ENCODE measurements around the gene SPDYE9. TPM values are rescaled to one million over a fixed set of nuclear protein-coding genes. Genes with fewer than 3 reads are reported as not detected.
"Not testable (repeated sequence)": the region's sequence is repeated elsewhere in the genome, so short reads cannot be mapped to it uniquely, and the experiment has no call there.

SPDYE9 gene, protein sequence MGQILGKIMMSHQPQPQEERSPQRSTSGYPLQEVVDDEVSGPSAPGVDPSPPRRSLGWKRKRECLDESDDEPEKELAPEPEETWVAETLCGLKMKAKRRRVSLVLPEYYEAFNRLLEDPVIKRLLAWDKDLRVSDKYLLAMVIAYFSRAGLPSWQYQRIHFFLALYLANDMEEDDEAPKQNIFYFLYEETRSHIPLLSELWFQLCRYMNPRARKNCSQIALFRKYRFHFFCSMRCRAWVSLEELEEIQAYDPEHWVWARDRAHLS
- not detected for total RNA-seq
- long read RNA-seq, donor 1, partial matches to known transcripts: 0 of 5 reads
- long read RNA-seq, donor 1, other reads (novel, unspliced or antisense): 5 of 5 reads
- long read RNA-seq, donor 2: 0 reads

DNA sequence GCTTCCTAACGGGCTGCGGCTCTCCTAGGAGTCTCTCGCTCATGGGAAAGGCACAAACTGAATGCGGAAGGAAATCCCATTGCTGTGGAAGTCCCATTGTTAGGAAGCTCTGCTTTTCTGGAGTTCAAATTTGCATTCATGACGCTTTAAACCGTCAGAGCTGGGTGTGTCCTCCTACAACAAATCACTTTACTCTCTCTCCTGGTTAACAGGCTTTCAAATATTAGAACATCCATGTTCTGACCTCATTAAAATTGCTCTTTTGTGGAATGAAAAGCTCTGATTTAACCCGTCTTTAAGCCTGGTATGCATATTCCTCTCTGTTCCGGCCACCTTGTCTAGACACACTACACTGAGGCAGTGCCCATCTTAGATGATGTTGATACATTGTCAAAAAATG is at the start of gene SPDYE9:
TSS of gene SPDYE9 (minus strand) at position 101 of the 400 bp plus-strand sequence. CDS start 1,800 bp downstream, outside the sequence.
- DNase-seq (ENCODE audit: low spot score); intact Hi-C loops (cut with DNase I): not testable (repeated sequence)

DNA sequence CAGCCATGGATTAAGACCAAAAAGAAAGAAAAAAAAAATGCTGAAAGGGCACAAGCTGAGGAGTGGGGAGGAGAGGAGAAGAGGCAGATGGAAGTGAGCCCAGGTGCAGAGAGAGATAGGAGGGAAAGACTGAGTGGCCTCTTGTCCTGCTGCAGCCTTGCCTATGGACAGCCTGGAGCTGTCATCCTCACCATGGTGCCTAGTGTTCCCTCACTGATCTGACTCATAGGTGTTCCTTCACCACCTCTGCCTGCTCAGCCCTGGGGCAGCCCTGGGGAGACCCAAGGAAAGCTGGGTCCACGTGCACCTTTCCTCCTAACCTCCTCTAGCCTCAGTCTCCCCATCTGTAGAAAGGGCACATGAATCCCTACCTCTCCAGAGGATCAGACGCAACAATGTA is 49.0 kb upstream of the SPDYE9 start:
- intact Hi-C loops (cut with DNase I); DNase-seq (ENCODE audit: low spot score): not testable (repeated sequence)

DNA sequence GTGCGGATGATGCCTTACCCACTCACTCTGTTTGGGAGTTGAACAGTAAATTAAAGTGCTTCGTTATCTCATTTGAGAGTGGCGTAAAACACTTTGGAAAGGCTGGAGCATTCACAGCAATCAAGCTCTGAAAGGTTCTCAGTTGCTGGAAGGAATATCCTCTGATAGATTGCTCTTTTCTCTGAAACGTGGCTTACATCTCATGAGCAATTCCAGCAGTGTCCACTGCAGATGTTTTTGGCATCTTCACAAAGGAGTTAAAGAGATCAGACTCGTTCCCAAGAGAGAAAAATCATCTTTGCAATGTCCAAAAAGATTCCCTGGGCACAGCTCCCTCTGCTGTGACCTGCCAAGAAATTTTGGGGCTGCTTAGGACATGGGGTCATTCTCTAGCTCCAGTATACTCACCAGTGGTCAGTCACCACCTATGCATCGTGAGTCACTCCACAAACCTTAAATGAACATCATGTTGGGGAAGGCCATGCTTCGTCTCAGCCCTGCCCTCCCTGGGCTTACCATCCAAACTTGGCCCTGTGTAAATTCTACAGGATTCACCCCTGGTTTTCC is 46.9 kb upstream of the SPDYE9 start:
- intact Hi-C loops (cut with DNase I); DNase-seq (ENCODE audit: low spot score): not testable (repeated sequence)

DNA sequence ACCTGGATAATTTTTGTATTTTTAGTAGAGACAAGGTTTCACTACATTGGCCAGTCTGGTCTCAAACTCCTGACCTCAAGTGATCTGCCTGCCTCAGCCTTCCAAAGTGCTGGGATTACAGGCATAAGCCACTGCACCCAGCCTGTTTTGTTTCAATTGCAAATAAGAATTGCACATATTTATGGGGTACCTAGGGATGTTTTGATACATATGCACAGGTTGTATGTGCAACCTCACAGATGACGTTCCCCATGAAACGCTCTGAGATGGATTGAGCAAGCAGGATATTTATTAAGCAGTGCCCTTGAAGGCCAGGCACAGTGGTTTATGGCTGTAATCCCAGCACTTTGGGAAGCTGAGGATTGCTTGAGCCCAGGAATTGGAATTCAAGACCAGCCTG is 44.8 kb upstream of the SPDYE9 start:
- intact Hi-C loops (cut with DNase I); DNase-seq (ENCODE audit: low spot score): not testable (repeated sequence)

DNA sequence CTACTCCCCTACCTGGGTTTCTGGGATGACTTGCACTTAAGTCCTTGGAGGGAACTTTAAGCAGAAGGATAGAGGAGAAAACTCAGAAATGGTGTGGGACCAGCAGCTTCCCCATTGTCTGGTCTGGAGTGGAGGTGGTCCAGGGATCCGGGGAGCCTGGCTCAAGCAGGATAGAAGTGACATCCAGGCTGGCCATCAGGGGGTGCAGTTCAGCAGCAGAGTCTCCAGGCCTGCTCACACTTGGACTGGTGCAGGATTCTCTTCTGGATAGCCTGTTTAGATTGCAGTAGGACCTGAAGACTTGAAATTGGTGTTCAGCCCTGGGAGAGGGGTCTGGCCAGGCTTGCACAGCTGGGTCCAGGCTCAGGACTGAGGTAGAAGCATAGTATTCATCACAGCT is 38.3 kb upstream of the SPDYE9 start:
- intact Hi-C loops (cut with DNase I): not testable (repeated sequence)

DNA sequence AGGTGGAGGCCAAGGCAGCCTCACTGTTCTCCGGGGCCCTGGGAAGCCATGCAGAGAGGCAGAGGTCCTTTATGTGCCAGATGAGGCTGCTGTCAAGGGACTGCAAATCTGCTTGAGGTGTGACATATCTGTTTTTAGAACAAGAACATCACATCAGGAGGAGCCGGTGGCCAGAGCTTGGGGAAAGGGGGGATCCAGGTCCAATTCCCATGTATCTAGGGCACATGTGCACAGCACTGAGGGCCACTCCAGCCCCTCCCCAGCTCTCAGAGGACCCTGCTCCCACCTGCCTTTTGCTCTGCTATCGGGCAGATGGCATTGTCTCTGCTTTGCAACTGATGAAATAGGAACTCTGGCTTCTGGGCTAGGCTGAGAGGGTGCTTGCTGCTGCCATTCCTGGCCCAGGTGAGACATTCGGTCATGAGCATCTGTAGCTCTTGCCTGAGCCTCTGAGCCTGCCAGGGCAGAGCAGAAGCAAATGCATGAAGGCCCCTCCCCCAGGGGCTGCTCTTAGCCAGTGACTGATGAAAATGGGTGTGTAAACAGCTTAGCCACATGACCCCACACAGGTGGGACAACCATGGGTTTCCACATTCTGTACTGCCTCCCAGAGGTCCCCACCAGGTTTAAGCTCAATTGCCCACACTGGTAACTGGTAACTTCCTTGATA is 37.1 kb upstream of the SPDYE9 start:
- peak; percentile 49 for DNase-seq (ENCODE audit: low spot score)
- intact Hi-C loops (cut with DNase I): not testable (repeated sequence)

More for the DNA sequence above, 38.3 kb upstream of the SPDYE9 start:
- not testable (repeated sequence) for DNase-seq (ENCODE audit: low spot score)

DNA sequence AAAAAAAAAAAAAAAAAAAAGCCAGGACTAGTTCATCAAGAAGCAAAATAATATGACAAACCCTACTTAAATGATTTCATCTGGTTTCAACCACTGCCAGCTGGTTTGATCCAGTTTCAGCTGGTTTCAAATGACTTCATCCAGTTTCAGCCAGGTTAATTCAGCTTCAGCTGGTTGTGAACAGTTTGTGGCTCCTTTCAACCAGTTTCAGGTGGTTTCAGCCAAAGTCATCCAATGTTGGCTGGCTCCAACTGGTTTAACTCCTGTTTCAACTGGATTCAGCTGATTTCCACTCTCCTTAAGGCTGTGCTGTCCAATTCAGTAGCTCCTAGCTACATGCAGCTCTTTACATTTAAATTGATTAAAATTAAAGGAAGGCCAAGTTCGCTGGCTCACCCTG is 32.3 kb upstream of the SPDYE9 start:
- intact Hi-C loops (cut with DNase I); DNase-seq (ENCODE audit: low spot score): not testable (repeated sequence)

DNA sequence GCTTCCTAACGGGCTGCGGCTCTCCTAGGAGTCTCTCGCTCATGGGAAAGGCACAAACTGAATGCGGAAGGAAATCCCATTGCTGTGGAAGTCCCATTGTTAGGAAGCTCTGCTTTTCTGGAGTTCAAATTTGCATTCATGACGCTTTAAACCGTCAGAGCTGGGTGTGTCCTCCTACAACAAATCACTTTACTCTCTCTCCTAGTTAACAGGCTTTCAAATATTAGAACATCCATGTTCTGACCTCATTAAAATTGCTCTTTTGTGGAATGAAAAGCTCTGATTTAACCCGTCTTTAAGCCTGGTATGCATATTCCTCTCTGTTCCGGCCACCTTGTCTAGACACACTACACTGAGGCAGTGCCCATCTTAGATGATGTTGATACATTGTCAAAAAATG is 28.0 kb downstream of the SPDYE9 start, which contains the start of gene SPDYE11:
TSS of gene SPDYE11 (minus strand) at position 101 of the 400 bp plus-strand sequence. CDS start 1,800 bp downstream, outside the sequence.
- DNase-seq (ENCODE audit: low spot score); intact Hi-C loops (cut with DNase I): not testable (repeated sequence)

DNA sequence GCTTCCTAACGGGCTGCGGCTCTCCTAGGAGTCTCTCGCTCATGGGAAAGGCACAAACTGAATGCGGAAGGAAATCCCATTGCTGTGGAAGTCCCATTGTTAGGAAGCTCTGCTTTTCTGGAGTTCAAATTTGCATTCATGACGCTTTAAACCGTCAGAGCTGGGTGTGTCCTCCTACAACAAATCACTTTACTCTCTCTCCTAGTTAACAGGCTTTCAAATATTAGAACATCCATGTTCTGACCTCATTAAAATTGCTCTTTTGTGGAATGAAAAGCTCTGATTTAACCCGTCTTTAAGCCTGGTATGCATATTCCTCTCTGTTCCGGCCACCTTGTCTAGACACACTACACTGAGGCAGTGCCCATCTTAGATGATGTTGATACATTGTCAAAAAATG is 56.2 kb downstream of the SPDYE9 start, which contains the start of gene SPDYE8:
TSS of gene SPDYE8 (minus strand) at position 101 of the 400 bp plus-strand sequence. CDS start 1,800 bp downstream, outside the sequence.
- intact Hi-C loops (cut with DNase I); DNase-seq (ENCODE audit: low spot score): not testable (repeated sequence)

Other genes with a start within 250 kb of the SPDYE9 start
- 10 to 100 TPM; 25.0 to 25.8 TPM for gene POM121, start 160.9 kb downstream of the SPDYE9 start, total RNA-seq
- gene TRIM74, start 116.6 kb downstream of the SPDYE9 start, total RNA-seq: under 1 TPM in 1 of 2 donors, not detected in 1; 0.33 TPM
- not detected for gene SPDYE8, start 56.3 kb downstream of the SPDYE9 start, total RNA-seq
- gene SPDYE11, start 28.1 kb downstream of the SPDYE9 start, total RNA-seq: not detected
- 10 to 100 TPM; 12.4 to 14.1 TPM for gene NSUN5, start 222.8 kb upstream of the SPDYE9 start, total RNA-seq
- under 1 TPM in 1 of 2 donors, not detected in 1; 0.32 TPM for gene TRIM50, start 242.0 kb upstream of the SPDYE9 start, total RNA-seq
- not detected for gene FKBP6, start 242.1 kb upstream of the SPDYE9 start, total RNA-seq